GM12878 (cell line): ENCODE measurements around the gene OPCML. TPM values are rescaled to one million over a fixed set of nuclear protein-coding genes. Genes with fewer than 3 reads are reported as not detected.

Source experiments
- ATAC-seq: fragments of 200-7000 bp; cut with Tn5 transposase; 3 replicates; pipeline ENCODE4 v1.9.1; 2020; ENCODE audit warnings: mild to moderate bottlenecking, moderate library complexity
- BruUV-seq: library from RNA; stranded (reverse); fragments of 400-500 nt; replicated peaks from 2 replicates; lab custom pipeline; 2021; lab: Mats Ljungman, UMichigan
- CTCF ChIA-PET: fragments of 300-600 bp; sonication (Branson Sonifier 250); formaldehyde crosslinking; extraction: SDS; loops from one replicate; lab custom pipeline; 2021; ENCODE audit warnings: inconsistent platforms; lab: Yijun Ruan, JAX
- POLR2A ChIA-PET: fragments of 350-600 bp; formaldehyde crosslinking; extraction: SDS; loops from one replicate; lab custom pipeline; 2021; ENCODE audit warnings: inconsistent platforms; lab: Charles Lee
- RAD21 ChIA-PET: fragments of 300-600 bp; sonication (Branson Sonifier 250); formaldehyde crosslinking; loops from one replicate; lab custom pipeline; 2023; ENCODE audit warnings: antibody characterized with exemption; ENCODE audit not compliant: unreplicated experiment; lab: Charles Lee
- SMC1A ChIA-PET: fragments of 300-600 bp; sonication (Branson Sonifier 250); formaldehyde crosslinking; loops from one replicate; lab custom pipeline; 2023; ENCODE audit not compliant: unreplicated experiment, uncharacterized antibody; lab: Charles Lee
- DNase-seq: peaks from one replicate; pipeline ENCODE4 v3.0.0-alpha.2; 2011; ENCODE audit warnings: low read depth, low spot score
- FAIRE-seq: peaks from 3 replicates; lab custom pipeline; 2011; peaks lifted over from hg19 to GRCh38; lab: Jason Lieb, UNC
- H2AFZ ChIP-seq: 2 replicates; pipeline ENCODE4 v1.6.0; 2011; ENCODE audit warnings: low read depth, low read length, control low read depth; ENCODE audit not compliant: control insufficient read depth
- H3K27ac ChIP-seq: 2 replicates; pipeline ENCODE4 v1.5.1; 2011; ENCODE audit warnings: control low read depth; ENCODE audit not compliant: control insufficient read depth, insufficient read depth
- H3K27me3 ChIP-seq, 2 experiments: replicated peaks in 1 of 2; 2 replicates each; pipeline versions ENCODE4 v1.6.0 to v1.6.1; 2011; ENCODE audit warnings: low read length in 1 of 2; ENCODE audit not compliant: control insufficient read depth in 2 of 2, insufficient read depth in 2 of 2
- H3K36me3 ChIP-seq, 2 experiments: 2 replicates each; pipeline ENCODE4 v1.5.1; 2011; ENCODE audit warnings: low read length in 1 of 2; ENCODE audit not compliant: control insufficient read depth in 2 of 2, insufficient read depth in 2 of 2
- H3K4me1 ChIP-seq: 2 replicates; pipeline ENCODE4 v1.6.1; 2011; ENCODE audit warnings: mild to moderate bottlenecking, low read length, moderate library complexity, mixed read lengths; ENCODE audit not compliant: control insufficient read depth, insufficient read depth
- H3K4me2 ChIP-seq: 2 replicates; pipeline ENCODE4 v1.6.0; 2011; ENCODE audit warnings: control low read depth; ENCODE audit not compliant: control insufficient read depth, insufficient read depth
- H3K4me3 ChIP-seq: fragments of 200-600 bp; sonication (generic); 2 replicates; pipeline ENCODE4 v1.5.1; 2016
- H3K79me2 ChIP-seq: 2 replicates; pipeline ENCODE4 v1.6.0; 2011; ENCODE audit warnings: low read length; ENCODE audit not compliant: control insufficient read depth, insufficient read depth
- H3K9ac ChIP-seq: 2 replicates; pipeline ENCODE4 v1.8.0; 2011; ENCODE audit warnings: low read length, control low read depth, mixed read lengths; ENCODE audit not compliant: control insufficient read depth, insufficient read depth
- H3K9me3 ChIP-seq: replicated peaks from 3 replicates; pipeline ENCODE4 v1.5.1; 2011; ENCODE audit warnings: mild to moderate bottlenecking, low read length; ENCODE audit not compliant: control insufficient read depth, insufficient read depth
- H4K20me1 ChIP-seq: 2 replicates; pipeline ENCODE4 v1.6.0; 2011; ENCODE audit not compliant: control insufficient read depth, insufficient read depth
- CHD1 ChIP-seq: IDR thresholded peaks from 2 replicates; pipeline ENCODE4 v1.6.1; 2012; ENCODE audit warnings: low read depth, low read length, improper control_type of control experiment
- FOXM1 ChIP-seq: IDR thresholded peaks from 2 replicates; pipeline ENCODE4 v1.6.1; 2012; ENCODE audit warnings: low read depth, mild to moderate bottlenecking, inconsistent platforms, low read length, moderate library complexity
- KLF5 ChIP-seq: fragments of 450-650 bp; IDR thresholded peaks from 2 replicates; pipeline ENCODE4 v1.6.1; 2014; ENCODE audit warnings: mild to moderate bottlenecking; ENCODE audit not compliant: partially characterized antibody
- RCOR1 ChIP-seq: conservative IDR thresholded peaks from 2 replicates; pipeline ENCODE4 v1.6.1; 2012; ENCODE audit warnings: low read depth, low read length, improper control_type of control experiment
- RUNX3 ChIP-seq: IDR thresholded peaks from 2 replicates; pipeline ENCODE4 v1.6.1; 2012; ENCODE audit warnings: low read length, inconsistent platforms
- ZNF274 ChIP-seq: IDR thresholded peaks from one replicate; pipeline ENCODE4 v1.8.0; 2011; ENCODE audit not compliant: insufficient read length, insufficient read depth
- ZNF592 ChIP-seq: fragments of 450-650 bp; IDR thresholded peaks from 2 replicates; pipeline ENCODE4 v1.6.1; 2017; ENCODE audit warnings: mild to moderate bottlenecking, moderate library complexity
- in situ Hi-C: fragments of 300-500 bp; cut with MboI; formaldehyde crosslinking; loops from 9 replicates; pipeline ENCODE4 v1.14.3; 2018; ENCODE audit warnings: mixed read lengths
- intact Hi-C: fragments of 100-400 bp; cut with micrococcal nuclease; formaldehyde crosslinking; loops from one replicate; pipeline ENCODE4 v1.14.2; 2022; ENCODE audit not compliant: unreplicated experiment
- polyA plus RNA-seq, 11 experiments: library from polyadenylated mRNA; depleted of rRNA in 4 of 11; unstranded in 6 of 11; stranded (reverse) in 5 of 11; fragments of >200 nt; fragmentation: Nextera tagmentation in 4 of 11; fragmentation: Illumina TruSeq in 1 of 11; extraction: Ambion mirVana in 4 of 11; extraction: Trizol in 1 of 11; gene quantifications; 1 replicate in 1 of 11; 2 replicates in 10 of 11; pipeline versions ENCODE4 v1.2.1 to v1.2.3, GENCODE V29; 2011 to 2016; ENCODE audit warnings: inconsistent platforms in 2 of 11, missing spikeins in 2 of 11, low read depth in 1 of 11
- total RNA-seq, 4 experiments: library from RNA; depleted of rRNA in 3 of 4; stranded (reverse); fragments of >200 nt in 3 of 4; fragmentation: Illumina TruSeq in 1 of 4; extraction: Trizol in 1 of 4; gene quantifications; 2 replicates each; pipeline versions ENCODE4 v1.2.1 to v1.2.3, GENCODE V29; 2013 to 2021

OPCML gene
- total and polyA plus RNA-seq, 10 of the 15 experiments (the other 5 are each of a cell fraction or from before 2014, with no cell fraction given): 0.84 TPM; not detected in 9

DNA sequence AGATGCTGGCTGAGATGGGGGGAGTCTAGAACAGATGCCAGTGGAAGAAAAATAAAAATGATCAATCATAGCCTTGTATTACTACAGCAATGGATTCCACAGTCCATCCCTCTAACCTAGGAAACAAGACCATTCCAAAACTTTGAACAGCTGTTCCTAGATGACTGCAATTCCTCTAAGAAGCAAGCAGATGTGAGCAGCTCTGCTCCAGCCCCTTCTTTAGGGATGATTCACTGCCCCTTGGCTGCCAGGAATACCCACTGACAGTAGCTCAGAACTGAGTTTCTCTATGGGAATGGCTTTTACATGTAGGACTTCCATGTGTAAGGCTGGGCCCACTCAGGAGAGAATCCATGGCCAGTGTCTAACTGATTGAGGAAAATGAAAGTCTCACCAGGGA is 943.9 kb downstream of the OPCML start:
- Histone ChIP-seq H3K79me2 (no peaks in the 10 kb centered on the region), H3K4me1 (no peaks in the 10 kb centered on the region), H3K4me2 (no peak overlapping the region), H3K27ac (no peak overlapping the region), H3K9me3 (no peaks in the 10 kb centered on the region), H4K20me1 (no peaks in the 10 kb centered on the region), H3K4me3 (no peak overlapping the region), H2AFZ (no peak overlapping the region), H3K27me3 (no peaks in the 10 kb centered on the region; a peak in 1 of 4 replicates), H3K9ac (no peak overlapping the region), H3K36me3 (no peaks in the 10 kb centered on the region)
- CTCF ChIA-PET: no interaction called here
- intact Hi-C loops (no loop called here), in situ Hi-C loops (no loop called here)
- FAIRE-seq: no peak
- POLR2A ChIA-PET: no interaction called here
- RAD21 ChIA-PET: no interaction called here
- no peak for ATAC-seq
- no peak for DNase-seq
- no TSS peak for BruUV-seq
- SMC1A ChIA-PET: no interaction called here
- no peak for TF ChIP-seq RUNX3
- TF ChIP-seq RCOR1: no peak
- TF ChIP-seq KLF5: no peak
- TF ChIP-seq ZNF592: no peak
- no peak for TF ChIP-seq FOXM1
- no peak for TF ChIP-seq CHD1
- no peak for TF ChIP-seq ZNF274
